GM12865 (cell line): ENCODE data around the gene SNRPA.

ENCODE experiments used
- DNase-seq: peaks from one replicate; pipeline ENCODE4 v3.0.0; 2010; ENCODE audit warnings: low read depth
- H3K4me3 ChIP-seq: 2 replicates; pipeline ENCODE4 v1.5.1; 2011; ENCODE audit warnings: mild to moderate bottlenecking, low read depth, low read length, control low read depth
- CTCF ChIP-seq: IDR thresholded peaks from 2 replicates; pipeline ENCODE4 v1.5.1; 2011; ENCODE audit warnings: low read length, control low read depth, low read depth, inconsistent platforms; ENCODE audit not compliant: insufficient read depth; ENCODE audit errors: missing control alignments

The SNRPA gene

GRCh38 chr19:40803170-40803856, 52.3 kb downstream of the SNRPA start:
- no peak overlapping the region; the same call in none of the 2 replicates for H3K4me3 ChIP-seq
- no peak for DNase-seq
- no peak for TF ChIP-seq CTCF

DNA sequence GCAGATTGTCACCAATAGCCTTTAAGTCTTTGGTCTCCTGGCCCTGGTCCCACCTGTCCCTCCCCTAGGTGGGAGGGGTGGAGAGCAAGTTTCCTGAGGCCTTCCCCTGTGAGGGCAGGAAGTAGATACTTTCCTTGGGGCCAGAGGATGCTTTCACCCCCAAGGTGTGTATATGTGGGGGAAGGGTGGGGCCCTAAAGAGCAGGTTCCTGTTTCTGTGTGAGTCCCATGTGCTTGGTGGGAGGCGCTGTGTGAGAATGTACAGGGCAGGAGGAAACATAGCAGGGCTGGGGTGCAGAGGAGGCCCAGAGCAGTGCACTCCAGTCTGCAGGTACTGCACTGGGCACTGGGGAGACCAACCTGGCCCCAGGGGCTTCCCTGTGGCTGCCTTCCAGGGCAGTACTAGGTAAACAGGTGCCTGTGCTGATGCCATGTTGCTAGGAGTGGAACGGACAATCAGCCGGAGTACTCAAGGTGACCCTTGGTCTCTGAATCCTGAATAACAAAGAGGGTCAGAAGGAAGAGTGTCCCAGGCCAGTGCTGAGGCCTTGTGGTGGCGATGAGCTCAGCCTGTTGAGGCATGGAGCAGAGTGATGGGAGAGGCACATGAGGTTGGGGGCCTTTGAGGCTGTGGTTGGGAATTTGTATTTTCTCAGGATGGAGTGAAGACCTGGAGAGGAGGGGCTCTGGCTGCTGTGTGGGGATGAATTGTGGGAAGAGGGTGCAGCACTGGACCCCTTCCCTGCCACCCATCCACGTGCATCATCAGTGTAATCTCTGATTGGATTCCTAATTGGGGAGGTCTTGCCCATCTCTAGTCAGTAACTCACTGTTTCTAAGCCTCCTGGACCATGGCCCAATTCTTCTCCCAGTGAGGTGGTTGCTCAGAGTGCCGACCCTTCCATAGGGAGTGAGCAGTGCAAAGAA, 53.1 kb downstream of the SNRPA start:
- no peak for TF ChIP-seq CTCF
- peak; percentile 84 for DNase-seq
- no peak overlapping the region for H3K4me3 ChIP-seq

- no peak overlapping the region for H3K4me3 ChIP-seq
- TF ChIP-seq CTCF = no peak
- DNase-seq = no peak
Measured at GRCh38 chr19:40804783-40805242, 53.8 kb downstream of the SNRPA start.

- H3K4me3 ChIP-seq = no peak overlapping the region
- no peak for TF ChIP-seq CTCF
- no peak for DNase-seq
Measured at GRCh38 chr19:40805258-40805868, 54.4 kb downstream of the SNRPA start.

DNA sequence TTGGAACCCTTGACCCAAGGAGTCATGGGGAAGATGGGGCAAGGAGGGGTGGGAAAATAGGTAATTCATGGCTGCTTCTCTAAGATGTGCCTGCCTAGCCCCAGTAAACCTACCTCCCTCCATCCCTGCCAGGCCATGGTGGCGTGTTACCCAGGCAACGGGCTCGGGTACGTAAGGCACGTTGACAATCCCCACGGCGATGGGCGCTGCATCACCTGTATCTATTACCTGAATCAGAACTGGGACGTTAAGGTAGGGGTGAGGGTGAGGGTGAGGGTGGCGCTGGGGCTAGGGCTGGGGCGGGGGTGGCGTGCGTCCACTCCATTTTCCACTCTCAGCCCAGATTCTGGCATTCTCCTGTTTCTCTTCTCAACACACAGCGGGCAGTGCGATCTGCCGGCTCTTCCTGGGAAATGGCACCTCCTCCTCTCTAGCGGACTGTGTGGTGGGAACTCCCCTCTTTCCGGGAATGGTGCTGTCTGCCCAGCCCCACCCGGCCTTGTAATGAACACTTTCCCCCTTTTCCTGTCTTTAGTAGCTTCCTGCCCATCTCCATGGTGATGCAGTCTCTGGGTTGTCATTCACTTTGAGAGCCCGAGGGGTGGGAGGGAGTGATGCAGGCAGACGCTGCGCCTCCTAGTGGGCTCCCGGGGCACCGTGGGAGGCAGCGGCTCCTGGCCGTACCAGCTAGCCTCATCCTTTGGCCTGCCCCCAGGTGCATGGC, 55.6 kb downstream of the SNRPA start:
- peak; percentile 86 for TF ChIP-seq CTCF
- H3K4me3 ChIP-seq = no peak overlapping the region
- peak; percentile 85 for DNase-seq

DNA sequence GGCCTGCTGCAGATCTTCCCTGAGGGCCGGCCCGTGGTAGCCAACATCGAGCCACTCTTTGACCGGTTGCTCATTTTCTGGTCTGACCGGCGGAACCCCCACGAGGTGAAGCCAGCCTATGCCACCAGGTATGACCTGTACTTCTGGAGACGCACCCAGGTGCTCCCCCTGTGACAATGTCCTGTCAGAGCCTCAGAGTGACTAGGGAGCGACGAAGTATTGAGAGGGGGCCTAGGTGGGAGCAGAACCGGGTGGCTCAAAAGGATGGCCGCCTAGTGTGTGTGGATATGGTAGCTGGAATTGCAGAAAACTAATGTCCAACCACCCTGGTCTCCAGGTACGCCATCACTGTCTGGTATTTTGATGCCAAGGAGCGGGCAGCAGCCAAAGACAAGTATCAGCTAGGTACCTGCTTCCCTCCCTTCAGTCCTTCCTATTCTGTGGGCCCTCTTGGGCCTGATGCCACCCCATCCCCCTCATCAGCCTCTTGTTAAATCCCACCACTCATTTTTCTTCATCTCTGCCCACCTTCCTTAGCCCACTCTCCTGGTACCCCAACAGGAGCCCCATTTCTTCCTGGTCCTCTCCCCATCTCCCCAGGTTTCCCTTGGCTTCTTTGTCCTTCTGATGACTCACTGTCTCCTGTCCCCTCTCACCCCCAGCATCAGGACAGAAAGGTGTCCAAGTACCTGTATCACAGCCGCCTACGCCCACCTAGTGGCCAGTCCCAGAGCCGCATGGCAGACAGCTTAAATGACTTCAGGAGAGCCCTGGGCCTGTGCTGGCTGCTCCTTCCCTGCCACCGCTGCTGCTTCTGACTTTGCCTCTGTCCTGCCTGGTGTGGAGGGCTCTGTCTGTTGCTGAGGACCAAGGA, 56.4 kb downstream of the SNRPA start:
- no peak for DNase-seq
- peak; percentile 27 for TF ChIP-seq CTCF
- no peak overlapping the region for H3K4me3 ChIP-seq
